ENCODE results near the gene ZNF618.

DNA sequence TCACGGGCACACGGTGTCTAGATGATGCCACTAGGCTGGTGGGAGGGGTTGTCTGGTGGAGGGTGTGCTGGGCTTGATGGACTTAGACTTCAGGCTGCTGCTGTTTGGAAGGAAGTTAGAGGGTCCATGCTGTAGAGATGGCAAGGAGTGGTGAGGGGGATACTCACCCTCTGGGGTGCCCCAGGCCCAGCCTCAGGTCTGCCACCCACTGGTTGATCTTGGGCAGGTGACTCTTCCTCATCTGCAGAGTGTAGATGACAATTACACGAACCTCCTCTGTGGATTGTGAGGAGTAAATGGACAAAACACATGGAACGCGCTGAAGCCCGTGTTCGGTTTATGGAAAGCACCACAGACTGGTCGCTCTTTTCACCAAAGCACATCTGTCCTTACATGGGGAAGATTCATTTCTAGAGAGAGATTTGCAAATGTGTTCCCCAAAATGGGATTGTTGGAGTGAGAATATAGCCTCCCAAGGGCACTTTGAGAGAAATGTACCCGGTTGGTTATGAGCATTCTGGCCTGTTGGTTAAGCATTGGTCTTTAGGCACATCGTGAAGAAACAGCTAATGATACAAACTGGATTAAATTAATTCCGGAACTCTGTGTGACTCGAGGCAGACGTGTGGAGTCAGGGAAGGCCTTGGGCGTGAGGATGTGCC lies 58.2 kb downstream of the ZNF618 start:
- TF ChIP-seq, protein P1, sequence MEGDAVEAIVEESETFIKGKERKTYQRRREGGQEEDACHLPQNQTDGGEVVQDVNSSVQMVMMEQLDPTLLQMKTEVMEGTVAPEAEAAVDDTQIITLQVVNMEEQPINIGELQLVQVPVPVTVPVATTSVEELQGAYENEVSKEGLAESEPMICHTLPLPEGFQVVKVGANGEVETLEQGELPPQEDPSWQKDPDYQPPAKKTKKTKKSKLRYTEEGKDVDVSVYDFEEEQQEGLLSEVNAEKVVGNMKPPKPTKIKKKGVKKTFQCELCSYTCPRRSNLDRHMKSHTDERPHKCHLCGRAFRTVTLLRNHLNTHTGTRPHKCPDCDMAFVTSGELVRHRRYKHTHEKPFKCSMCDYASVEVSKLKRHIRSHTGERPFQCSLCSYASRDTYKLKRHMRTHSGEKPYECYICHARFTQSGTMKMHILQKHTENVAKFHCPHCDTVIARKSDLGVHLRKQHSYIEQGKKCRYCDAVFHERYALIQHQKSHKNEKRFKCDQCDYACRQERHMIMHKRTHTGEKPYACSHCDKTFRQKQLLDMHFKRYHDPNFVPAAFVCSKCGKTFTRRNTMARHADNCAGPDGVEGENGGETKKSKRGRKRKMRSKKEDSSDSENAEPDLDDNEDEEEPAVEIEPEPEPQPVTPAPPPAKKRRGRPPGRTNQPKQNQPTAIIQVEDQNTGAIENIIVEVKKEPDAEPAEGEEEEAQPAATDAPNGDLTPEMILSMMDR (IDR thresholded peaks at IDR 0.05), result no peak
- no peak for TF ChIP-seq POLR2A (IDR thresholded peaks at IDR 0.05)
- no peak for TF ChIP-seq POLR2AphosphoS5 (IDR thresholded peaks at IDR 0.05)
